SH-SY5Y (cell line): Measurements from ENCODE around the gene L3MBTL1.

Experiments
- GATA2 ChIP-seq: IDR thresholded peaks from 2 replicates; pipeline ENCODE4 v1.6.1; 2011; ENCODE audit warnings: mild to moderate bottlenecking, low read depth, low read length
- GATA3 ChIP-seq: IDR thresholded peaks from 2 replicates; pipeline ENCODE4 v1.6.1; 2011; ENCODE audit warnings: low read depth, mild to moderate bottlenecking, low read length, moderate library complexity

GRCh38 chr20:43584448-43585136 is 77.1 kb downstream of the L3MBTL1 start:
- no peak for TF ChIP-seq GATA2
- TF ChIP-seq GATA3 = no peak
